Measurements from ENCODE around the gene PIAS4. TPM values are rescaled to one million over a fixed set of nuclear protein-coding genes. Genes with fewer than 3 reads are reported as not detected.

Gene PIAS4
- total and polyA plus RNA-seq, 9 of the 15 experiments (the other 6 are each of a cell fraction or from before 2014, with no cell fraction given): 0.27 to 34.9 (median 14.4) TPM

- no peak for TF ChIP-seq ZNF395 (CRISPR knock-in tag; IDR thresholded peaks at IDR 0.05)
- no peak for TF ChIP-seq PHB (CRISPR knock-in tag; IDR thresholded peaks at IDR 0.05)
- no peak for TF ChIP-seq BMI1 (IDR thresholded peaks at IDR 0.05; ENCODE audit: low read length)
- TF ChIP-seq ZBTB33 (CRISPR knock-in tag; IDR thresholded peaks at IDR 0.05): no peak
- no peak for TF ChIP-seq ZMIZ1 (IDR thresholded peaks at IDR 0.05; ENCODE audit: low read depth in 2 of 2, low read length in 2 of 2)
- no peak for TF ChIP-seq RBM14 (IDR thresholded peaks at IDR 0.05; ENCODE audit: borderline replicate concordance, insufficient read depth, low read depth, low read length)
- TF ChIP-seq ZNF57 (CRISPR knock-in tag; IDR thresholded peaks at IDR 0.05): no peak
- TF ChIP-seq EP400 (IDR thresholded peaks at IDR 0.05): no peak
- TF ChIP-seq DLX4 (CRISPR knock-in tag; IDR thresholded peaks at IDR 0.05): no peak
- peak; percentile 30 to 70; a peak in 3 of 4 replicates for TF ChIP-seq KDM1A (IDR thresholded peaks at IDR 0.05)
- peak; percentile 62 for TF ChIP-seq RBM22 (IDR thresholded peaks at IDR 0.05; ENCODE audit: low read depth, low read length, poor library complexity, severe bottlenecking)
- TF ChIP-seq SREBF1 (IDR thresholded peaks at IDR 0.05; ENCODE audit: borderline replicate concordance, low read depth, low read length): no peak
- no peak for TF ChIP-seq ZNF436 (CRISPR knock-in tag; IDR thresholded peaks at IDR 0.05)
- TF ChIP-seq CHAMP1 (IDR thresholded peaks at IDR 0.05): no peak
- TF ChIP-seq SAP30 (IDR thresholded peaks at IDR 0.05; ENCODE audit: borderline replicate concordance, insufficient read depth, low read depth, low read length, poor library complexity, severe bottlenecking): peak; percentile 13
- no peak for TF ChIP-seq NRF1 (conservative IDR thresholded peaks at IDR 0.05 in 1 of 2, IDR thresholded peaks at IDR 0.05 in 1 of 2)
These were observed 56.0 kb downstream of the PIAS4 start (continued) for GRCh38 chr19:4063369-4064148.
